GM23338 (cell line): Measurements from ENCODE around the gene MFSD6. TPM values are rescaled to one million over a fixed set of nuclear protein-coding genes. Genes with fewer than 3 reads are reported as not detected.

Experiments
- ATAC-seq: fragments of 200-7000 bp; cut with Tn5 transposase; 3 replicates; pipeline ENCODE4 v1.9.1; 2020
- DNase-seq: peaks from one replicate; pipeline ENCODE4 v3.0.0-alpha.2; 2015; ENCODE audit warnings: low spot score
- H2AFZ ChIP-seq: fragments of 200-600 bp; sonication (generic); 2 replicates; pipeline ENCODE4 v1.8.0; 2016; ENCODE audit warnings: antibody characterized with exemption, mild to moderate bottlenecking, moderate library complexity
- H3F3A ChIP-seq: fragments of 200-600 bp; sonication (generic); replicated peaks from 2 replicates; pipeline ENCODE4 v1.8.0; 2017; ENCODE audit warnings: antibody characterized with exemption, mixed run types, low read depth
- H3K27ac ChIP-seq: fragments of 200-600 bp; sonication (generic); 2 replicates; pipeline ENCODE4 v1.6.1; 2016; ENCODE audit warnings: low read depth
- H3K27me3 ChIP-seq: fragments of 200-600 bp; sonication (generic); 2 replicates; pipeline ENCODE4 v1.8.0; 2016; ENCODE audit warnings: mild to moderate bottlenecking, mixed run types, moderate library complexity; ENCODE audit not compliant: insufficient read depth
- H3K36me3 ChIP-seq: fragments of 200-600 bp; sonication (generic); 2 replicates; pipeline ENCODE4 v1.8.0; 2016; ENCODE audit warnings: mild to moderate bottlenecking; ENCODE audit not compliant: insufficient read depth
- H3K4me1 ChIP-seq: fragments of 200-600 bp; sonication (generic); 2 replicates; pipeline ENCODE4 v1.8.0; 2016; ENCODE audit warnings: mild to moderate bottlenecking, moderate library complexity; ENCODE audit not compliant: insufficient read depth
- H3K4me2 ChIP-seq: fragments of 200-600 bp; sonication (generic); 2 replicates; pipeline ENCODE4 v1.7.1; 2017; ENCODE audit warnings: mixed run types
- H3K4me3 ChIP-seq: fragments of 200-600 bp; sonication (generic); 2 replicates; pipeline ENCODE4 v1.6.1; 2016; ENCODE audit warnings: mixed run types
- H3K79me2 ChIP-seq: fragments of 200-600 bp; sonication (generic); replicated peaks from 2 replicates; pipeline ENCODE4 v1.8.0; 2017; ENCODE audit warnings: mild to moderate bottlenecking; ENCODE audit not compliant: insufficient read depth
- H3K9me2 ChIP-seq: fragments of 200-600 bp; sonication (generic); 2 replicates; pipeline ENCODE4 v1.8.0; 2017; ENCODE audit not compliant: insufficient read depth
- H4K20me1 ChIP-seq: fragments of 200-600 bp; sonication (generic); replicated peaks from 2 replicates; pipeline ENCODE4 v1.8.0; 2017; ENCODE audit warnings: mild to moderate bottlenecking; ENCODE audit not compliant: insufficient read depth
- H3K27ac Mint-ChIP-seq: 2 replicates; pipeline ENCODE4 v1.8.0; 2020; ENCODE audit warnings: inconsistent platforms, mild to moderate bottlenecking, moderate library complexity, mixed read lengths
- H3K27me3 Mint-ChIP-seq: 3 replicates; pipeline ENCODE4 v1.8.0; 2022; ENCODE audit warnings: low read depth, mild to moderate bottlenecking, moderate library complexity, mixed read lengths, inconsistent platforms; ENCODE audit not compliant: insufficient read depth, poor library complexity
- H3K36me3 Mint-ChIP-seq: 3 replicates; pipeline ENCODE4 v1.8.0; 2021; ENCODE audit warnings: low read depth, mild to moderate bottlenecking, inconsistent platforms, moderate library complexity, mixed read lengths
- H3K4me1 Mint-ChIP-seq: 3 replicates; pipeline ENCODE4 v1.8.0; 2020; ENCODE audit warnings: mild to moderate bottlenecking, inconsistent platforms, mixed read lengths
- H3K4me3 Mint-ChIP-seq: 3 replicates; pipeline ENCODE4 v1.8.0; 2021; ENCODE audit warnings: moderate library complexity, mild to moderate bottlenecking, inconsistent platforms, mixed read lengths
- H3K9me3 Mint-ChIP-seq: 3 replicates; pipeline ENCODE4 v1.8.0; 2020; ENCODE audit warnings: moderate library complexity, mild to moderate bottlenecking, inconsistent platforms, mixed read lengths
- CREB1 ChIP-seq: fragments of 250-450 bp; sonication (Bioruptor Pico); IDR thresholded peaks from 2 replicates; pipeline ENCODE4 v1.5.0; 2020; ENCODE audit warnings: low read depth, mild to moderate bottlenecking, moderate library complexity
- EZH2 ChIP-seq: fragments of 200-600 bp; sonication (generic); IDR thresholded peaks from one replicate; pipeline ENCODE4 v1.8.0; 2017; ENCODE audit warnings: antibody characterized with exemption, mild to moderate bottlenecking, low read depth; ENCODE audit not compliant: unreplicated experiment
- EZH2phosphoT487 ChIP-seq: fragments of 200-600 bp; sonication (generic); IDR thresholded peaks from one replicate; pipeline ENCODE4 v1.8.1; 2018; ENCODE audit warnings: antibody characterized with exemption; ENCODE audit not compliant: unreplicated experiment
- JUNB ChIP-seq: IDR thresholded peaks from one replicate; pipeline ENCODE4 v1.6.1; 2016; ENCODE audit warnings: antibody characterized with exemption; ENCODE audit not compliant: unreplicated experiment
- POLR2AphosphoS5 ChIP-seq: IDR thresholded peaks from 2 replicates; pipeline ENCODE4 v1.6.1; 2016; ENCODE audit warnings: antibody characterized with exemption, low read depth
- REST ChIP-seq: IDR thresholded peaks from one replicate; pipeline ENCODE4 v1.6.1; 2018; ENCODE audit warnings: antibody characterized with exemption; ENCODE audit not compliant: unreplicated experiment
- STAT1 ChIP-seq: IDR thresholded peaks from one replicate; pipeline ENCODE4 v1.6.1; 2016; ENCODE audit warnings: antibody characterized with exemption; ENCODE audit not compliant: unreplicated experiment
- ZNF114 ChIP-seq: fragments of 250-450 bp; sonication (Bioruptor Pico); IDR thresholded peaks from 2 replicates; pipeline ENCODE4 v1.5.0; 2020; ENCODE audit warnings: mild to moderate bottlenecking, moderate library complexity
- ZNF331 ChIP-seq: fragments of 250-450 bp; sonication (Bioruptor Pico); IDR thresholded peaks from 2 replicates; pipeline ENCODE4 v1.5.0; 2020; ENCODE audit warnings: low read depth, mild to moderate bottlenecking, moderate library complexity
- ZNF462 ChIP-seq: fragments of 250-450 bp; sonication (Bioruptor Pico); IDR thresholded peaks from 2 replicates; pipeline ENCODE4 v1.5.0; 2020; ENCODE audit warnings: mild to moderate bottlenecking, moderate library complexity
- polyA plus RNA-seq: library from polyadenylated mRNA; unstranded; fragments of >200 nt; fragmentation: Nextera tagmentation; extraction: Ambion mirVana; gene quantifications from 2 replicates; pipeline ENCODE4 v1.2.1, GENCODE V29; 2016
- total RNA-seq: library from RNA; depleted of rRNA; stranded (reverse); fragments of >200 nt; shearing (Covaris generic); gene quantifications from 2 replicates; pipeline ENCODE4 v1.2.3, GENCODE V29; 2014

MFSD6 gene
- total and polyA plus RNA-seq, 2 experiments from 2014 or later, result 2.3 to 9.6 TPM

- TF ChIP-seq REST (no peak), CREB1 (CRISPR knock-in tag) (no peak), JUNB (no peak), ZNF331 (no peak)
These were observed 97.5 kb downstream of the MFSD6 start (continued) for GRCh38 chr2:190505696-190506095.

GRCh38 chr2:190506666-190507065 lies 98.5 kb downstream of the MFSD6 start:
- ATAC-seq, result no peak
- H3K4me3 Mint-ChIP-seq, result no peak overlapping the region
- Histone ChIP-seq H3K4me2 (no peak overlapping the region), H3K4me1 (peaks cover 3% of the 10 kb centered on the region; the same call in 1 of the 2 replicates), H3F3A (no peaks in the 10 kb centered on the region), H3K27ac (no peak overlapping the region), H3K27me3 (no peaks in the 10 kb centered on the region), H3K79me2 (no peaks in the 10 kb centered on the region), H2AFZ (no peak overlapping the region), H3K36me3 (no peaks in the 10 kb centered on the region), H3K4me3 (no peak overlapping the region), H3K9me2 (no peaks in the 10 kb centered on the region), H4K20me1 (no peaks in the 10 kb centered on the region)
- H3K4me1 Mint-ChIP-seq, result peaks cover 5% of the 10 kb centered on the region
- H3K36me3 Mint-ChIP-seq, result no peaks in the 10 kb centered on the region
- H3K27ac Mint-ChIP-seq, result no peak overlapping the region
- H3K9me3 Mint-ChIP-seq, result no peaks in the 10 kb centered on the region
- no peaks in the 10 kb centered on the region for H3K27me3 Mint-ChIP-seq
- no peak for DNase-seq
- TF ChIP-seq ZNF462, result no peak
- no peak for TF ChIP-seq POLR2AphosphoS5
- no peak for TF ChIP-seq ZNF114 (CRISPR knock-in tag)
- TF ChIP-seq EZH2, result no peak
- TF ChIP-seq STAT1, result no peak
- TF ChIP-seq EZH2phosphoT487, result no peak
- no peak for TF ChIP-seq ZNF331
- no peak for TF ChIP-seq REST
